ENCODE results near the gene NCAM1.

NCAM1 gene

GRCh38 chr11:113275602-113276001 lies 314.4 kb downstream of the NCAM1 start:
- no peak overlapping the region for H3K9ac ChIP-seq (ENCODE audit: low read length)
- TF ChIP-seq CTCF (IDR thresholded peaks at IDR 0.05; ENCODE audit: insufficient read depth, low read length, poor library complexity, severe bottlenecking) (no peak), EZH2phosphoT487 (conservative IDR thresholded peaks at IDR 0.05; ENCODE audit: low read length) (no peak)

DNA sequence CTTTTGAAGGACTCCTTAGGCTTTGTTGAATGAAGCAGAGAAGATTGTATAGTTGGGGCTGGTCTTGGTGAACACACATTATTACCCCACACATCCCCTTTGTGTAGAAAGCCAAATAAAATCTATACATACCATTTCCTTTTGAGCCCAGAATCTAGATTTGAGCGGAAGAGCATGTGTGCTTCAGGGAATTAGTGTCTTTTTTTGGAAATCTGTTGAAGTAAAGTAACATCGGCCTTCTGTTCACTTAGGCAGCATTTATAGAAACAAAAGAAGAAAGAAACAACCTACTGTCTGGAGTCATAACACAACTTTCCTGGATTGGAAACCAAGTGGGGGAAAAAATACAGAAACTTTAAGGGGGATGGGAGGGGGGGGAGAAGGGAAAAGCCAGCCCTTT lies 315.2 kb downstream of the NCAM1 start:
- TF ChIP-seq EZH2phosphoT487 (conservative IDR thresholded peaks at IDR 0.05; ENCODE audit: low read length) (no peak), CTCF (IDR thresholded peaks at IDR 0.05; ENCODE audit: insufficient read depth, low read length, poor library complexity, severe bottlenecking) (no peak)
- Histone ChIP-seq H3F3A (ENCODE audit: insufficient read depth) (no peaks in the 10 kb centered on the region), H3K27me3 (ENCODE audit: low read length) (no peaks in the 10 kb centered on the region), H3K9me2 (replicated peaks; ENCODE audit: insufficient read depth, low read length) (no peaks in the 10 kb centered on the region), H3K9me3 (ENCODE audit: insufficient read depth, low read length) (no peaks in the 10 kb centered on the region), H2AFZ (ENCODE audit: low read depth, low read length, severe bottlenecking) (no peak overlapping the region), H3K4me3 (ENCODE audit: insufficient read depth, low read length, poor library complexity, severe bottlenecking) (no peak overlapping the region), H3K36me3 (ENCODE audit: low read length) (no peaks in the 10 kb centered on the region), H3K27ac (ENCODE audit: low read depth, low read length) (no peak overlapping the region), H3K79me2 (ENCODE audit: insufficient read depth, low read length) (no peaks in the 10 kb centered on the region), H3K9ac (ENCODE audit: low read length) (no peak overlapping the region), H4K20me1 (ENCODE audit: low read depth, low read length) (no peaks in the 10 kb centered on the region), H3K4me2 (ENCODE audit: low read depth, low read length, poor library complexity, severe bottlenecking) (no peak overlapping the region)

More at GRCh38 chr11:113275602-113276001, 314.4 kb downstream of the NCAM1 start:
- no peak overlapping the region for H3K27ac ChIP-seq (ENCODE audit: low read depth, low read length)
- H3K9me3 ChIP-seq (ENCODE audit: insufficient read depth, low read length) = no peaks in the 10 kb centered on the region
- H2AFZ ChIP-seq (ENCODE audit: low read depth, low read length, severe bottlenecking) = no peak overlapping the region
- H3K9me2 ChIP-seq (replicated peaks; ENCODE audit: insufficient read depth, low read length) = no peaks in the 10 kb centered on the region
- H3F3A ChIP-seq (ENCODE audit: insufficient read depth) = no peaks in the 10 kb centered on the region
- no peaks in the 10 kb centered on the region for H3K79me2 ChIP-seq (ENCODE audit: insufficient read depth, low read length)
- H3K4me3 ChIP-seq (ENCODE audit: insufficient read depth, low read length, poor library complexity, severe bottlenecking) = no peak overlapping the region
- H3K27me3 ChIP-seq (ENCODE audit: low read length) = no peaks in the 10 kb centered on the region
- no peaks in the 10 kb centered on the region for H4K20me1 ChIP-seq (ENCODE audit: low read depth, low read length)
- H3K36me3 ChIP-seq (ENCODE audit: low read length) = no peaks in the 10 kb centered on the region
- no peak overlapping the region for H3K4me2 ChIP-seq (ENCODE audit: low read depth, low read length, poor library complexity, severe bottlenecking)

GRCh38 chr11:113277907-113278306 lies 316.7 kb downstream of the NCAM1 start:
- no peak overlapping the region for H3K4me3 ChIP-seq (ENCODE audit: insufficient read depth, low read length, poor library complexity, severe bottlenecking)
- H3K27me3 ChIP-seq (ENCODE audit: low read length) = no peaks in the 10 kb centered on the region
- no peaks in the 10 kb centered on the region for H3K9me3 ChIP-seq (ENCODE audit: insufficient read depth, low read length)
- no peak overlapping the region for H2AFZ ChIP-seq (ENCODE audit: low read depth, low read length, severe bottlenecking)
- H3K79me2 ChIP-seq (ENCODE audit: insufficient read depth, low read length) = no peaks in the 10 kb centered on the region
- H3K9ac ChIP-seq (ENCODE audit: low read length) = no peak overlapping the region
- TF ChIP-seq CTCF (IDR thresholded peaks at IDR 0.05; ENCODE audit: insufficient read depth, low read length, poor library complexity, severe bottlenecking) (no peak), EZH2phosphoT487 (conservative IDR thresholded peaks at IDR 0.05; ENCODE audit: low read length) (no peak)
- no peaks in the 10 kb centered on the region for H3F3A ChIP-seq (ENCODE audit: insufficient read depth)
- no peaks in the 10 kb centered on the region for H4K20me1 ChIP-seq (ENCODE audit: low read depth, low read length)
- H3K9me2 ChIP-seq (replicated peaks; ENCODE audit: insufficient read depth, low read length) = no peaks in the 10 kb centered on the region
- H3K27ac ChIP-seq (ENCODE audit: low read depth, low read length) = no peak overlapping the region
- no peak overlapping the region for H3K4me2 ChIP-seq (ENCODE audit: low read depth, low read length, poor library complexity, severe bottlenecking)
- H3K36me3 ChIP-seq (ENCODE audit: low read length) = no peaks in the 10 kb centered on the region

All from SU-DHL-6 (cell line).